Endothelial cell of umbilical vein (primary cell): ENCODE results near the gene BABAM2. TPM values are rescaled to one million over a fixed set of nuclear protein-coding genes. Genes with fewer than 3 reads are reported as not detected.

ENCODE experiments used
- BruUV-seq: library from RNA; stranded (reverse); fragments of 400-500 nt; replicated peaks from 2 replicates; lab custom pipeline; 2021; lab: Mats Ljungman, UMichigan
- CTCF ChIA-PET: fragments of 300-600, 350-600 bp; sonication (Branson Sonifier 250); formaldehyde crosslinking; loops from one replicate; lab custom pipeline; 2021; ENCODE audit warnings: antibody characterized with exemption, inconsistent platforms; lab: Charles Lee
- POLR2A ChIA-PET: fragments of 300-600, 350-600 bp; sonication (Branson Sonifier 250); formaldehyde crosslinking; loops from one replicate; lab custom pipeline; 2021; ENCODE audit warnings: antibody characterized with exemption, inconsistent platforms; lab: Charles Lee
- DNase-seq: peaks from one replicate; pipeline ENCODE4 v3.0.0-alpha.2; 2011; ENCODE audit warnings: low read depth, low spot score
- FAIRE-seq: peaks from 2 replicates; lab custom pipeline; 2011; peaks lifted over from hg19 to GRCh38; lab: Jason Lieb, UNC
- H2AFZ ChIP-seq: 2 replicates; pipeline ENCODE4 v1.6.0; 2012; ENCODE audit warnings: low read depth, low read length, control low read depth, inconsistent platforms
- H3K27ac ChIP-seq: 2 replicates; pipeline ENCODE4 v1.5.1; 2011; ENCODE audit warnings: low read depth, mild to moderate bottlenecking, control low read depth, low read length, moderate library complexity; ENCODE audit not compliant: insufficient read depth
- H3K27me3 ChIP-seq, 2 experiments: 2 replicates each; pipeline versions ENCODE4 v1.6.0 to v1.6.1; 2011; ENCODE audit warnings: low read length in 2 of 2, mixed read lengths in 1 of 2; ENCODE audit not compliant: control insufficient read depth in 2 of 2, insufficient read depth in 2 of 2
- H3K36me3 ChIP-seq, 2 experiments: 2 replicates in 1 of 2; 3 replicates in 1 of 2; pipeline ENCODE4 v1.5.1; 2011; ENCODE audit warnings: low read length in 2 of 2, mild to moderate bottlenecking in 1 of 2, moderate library complexity in 1 of 2; ENCODE audit not compliant: control insufficient read depth in 2 of 2, insufficient read depth in 2 of 2; ENCODE audit errors: extremely low read depth in 1 of 2
- H3K4me1 ChIP-seq: 3 replicates; pipeline ENCODE4 v1.5.1; 2011; ENCODE audit warnings: mild to moderate bottlenecking, low read length; ENCODE audit not compliant: control insufficient read depth, insufficient read depth; ENCODE audit errors: extremely low read depth
- H3K4me2 ChIP-seq: 2 replicates; pipeline ENCODE4 v1.6.1; 2011; ENCODE audit warnings: low read length, control low read depth, mixed read lengths; ENCODE audit not compliant: insufficient read depth
- H3K4me3 ChIP-seq, 3 experiments: fragments of 200-600 bp in 1 of 3; sonication (generic), shearing (Covaris generic) in 1 of 3; replicated peaks in 1 of 3; 2 replicates each; pipeline ENCODE4 v1.5.1; 2011 to 2016; ENCODE audit warnings: control low read depth in 3 of 3, low read length in 3 of 3, mild to moderate bottlenecking in 2 of 3, inconsistent platforms in 1 of 3, low read depth in 1 of 3, moderate library complexity in 1 of 3; ENCODE audit not compliant: insufficient read depth in 1 of 3
- H3K79me2 ChIP-seq: 2 replicates; pipeline ENCODE4 v1.6.0; 2012; ENCODE audit warnings: low read length, inconsistent platforms; ENCODE audit not compliant: control insufficient read depth, insufficient read depth
- H3K9ac ChIP-seq: replicated peaks from 2 replicates; pipeline ENCODE3; 2011; ENCODE audit warnings: low read length, control low read depth; ENCODE audit not compliant: insufficient read depth; ENCODE audit errors: extremely low read depth
- H3K9me1 ChIP-seq: replicated peaks from 3 replicates; pipeline ENCODE4 v1.6.0; 2011; ENCODE audit warnings: mild to moderate bottlenecking, low read length; ENCODE audit not compliant: control insufficient read depth, insufficient read depth; ENCODE audit errors: extremely low read depth
- H3K9me3 ChIP-seq: replicated peaks from 2 replicates; pipeline ENCODE4 v1.5.1; 2012; ENCODE audit warnings: low read length, inconsistent platforms; ENCODE audit not compliant: control insufficient read depth, insufficient read depth
- H4K20me1 ChIP-seq: replicated peaks from 2 replicates; pipeline ENCODE3; 2011; ENCODE audit warnings: mild to moderate bottlenecking, low read length; ENCODE audit not compliant: control insufficient read depth, insufficient read depth; ENCODE audit errors: extremely low read depth
- EZH2 ChIP-seq: IDR thresholded peaks from 2 replicates; pipeline ENCODE4 v1.6.1; 2012; ENCODE audit warnings: borderline replicate concordance, low read depth, mild to moderate bottlenecking, moderate library complexity, low read length, inconsistent platforms; ENCODE audit not compliant: severe bottlenecking
- FOS ChIP-seq: IDR thresholded peaks from 2 replicates; pipeline ENCODE4 v1.6.1; 2011; ENCODE audit warnings: mild to moderate bottlenecking, low read length, moderate library complexity, borderline replicate concordance; ENCODE audit not compliant: insufficient read depth
- GATA2 ChIP-seq: IDR thresholded peaks from 2 replicates; pipeline ENCODE4 v1.7.0; 2011; ENCODE audit warnings: low read depth, mild to moderate bottlenecking, moderate library complexity, mixed read lengths, low read length; ENCODE audit not compliant: insufficient read length, insufficient read depth
- JUN ChIP-seq: IDR thresholded peaks from 2 replicates; pipeline ENCODE4 v1.6.1; 2011; ENCODE audit warnings: borderline replicate concordance, low read depth; ENCODE audit not compliant: insufficient read length, insufficient read depth
- MYC ChIP-seq: IDR thresholded peaks from one replicate; pipeline ENCODE4 v1.6.1; 2011; ENCODE audit warnings: mild to moderate bottlenecking, low read depth, low read length
- POLR2A ChIP-seq: IDR thresholded peaks from 2 replicates; pipeline ENCODE4 v1.6.1; 2012; ENCODE audit warnings: low read depth, mild to moderate bottlenecking, control low read depth, low read length
- POLR2AphosphoS5 ChIP-seq: IDR thresholded peaks from 2 replicates; pipeline ENCODE4 v1.6.1; 2012; ENCODE audit warnings: low read depth, mild to moderate bottlenecking, control low read depth, low read length, moderate library complexity; ENCODE audit not compliant: insufficient read depth
- dilution Hi-C: fragments of 300-500 bp; cut with MboI; formaldehyde crosslinking; loops from one replicate; pipeline ENCODE4 v1.15.0; 2019; ENCODE audit warnings: low sequenced_read_pairs; ENCODE audit not compliant: extremely low pct_ligation_motif_present
- intact Hi-C: fragments of 100-400 bp; cut with micrococcal nuclease; formaldehyde crosslinking; loops from one replicate; pipeline ENCODE4 v1.10.0; 2022
- polyA plus RNA-seq, 4 experiments: library from polyadenylated mRNA; depleted of rRNA in 3 of 4; stranded (reverse) in 3 of 4; unstranded in 1 of 4; fragments of >200 nt; gene quantifications; 2 replicates each; pipeline versions ENCODE4 v1.2.1 to v1.2.3, GENCODE V29; 2011 to 2012; ENCODE audit warnings: missing spikeins in 1 of 4
- total RNA-seq: library from RNA; stranded (reverse); gene quantifications from 2 replicates; pipeline ENCODE4 v1.2.3, GENCODE V29; 2021
- TF ChIP-seq, protein P1 (sequence below): IDR thresholded peaks from 2 replicates; pipeline ENCODE4 v1.6.1; 2011; ENCODE audit not compliant: insufficient read depth, insufficient read length
- TF ChIP-seq, protein P2 (sequence below), 2 donors: IDR thresholded peaks; 1 replicate in 1 of 2; 2 replicates in 1 of 2; pipeline ENCODE4 v1.5.1; 2011; ENCODE audit warnings: low read length in 2 of 2, mild to moderate bottlenecking in 2 of 2, moderate library complexity in 2 of 2, control low read depth in 1 of 2, inconsistent platforms in 1 of 2, low read depth in 1 of 2; ENCODE audit not compliant: insufficient read depth in 1 of 2; ENCODE audit errors: extremely low read depth in 1 of 2

The BABAM2 gene
- total and polyA plus RNA-seq, 2 donors (not counting 3 experiments of a cell fraction or from before 2014, with no cell fraction given): 19.9 to 27.6 TPM

DNA sequence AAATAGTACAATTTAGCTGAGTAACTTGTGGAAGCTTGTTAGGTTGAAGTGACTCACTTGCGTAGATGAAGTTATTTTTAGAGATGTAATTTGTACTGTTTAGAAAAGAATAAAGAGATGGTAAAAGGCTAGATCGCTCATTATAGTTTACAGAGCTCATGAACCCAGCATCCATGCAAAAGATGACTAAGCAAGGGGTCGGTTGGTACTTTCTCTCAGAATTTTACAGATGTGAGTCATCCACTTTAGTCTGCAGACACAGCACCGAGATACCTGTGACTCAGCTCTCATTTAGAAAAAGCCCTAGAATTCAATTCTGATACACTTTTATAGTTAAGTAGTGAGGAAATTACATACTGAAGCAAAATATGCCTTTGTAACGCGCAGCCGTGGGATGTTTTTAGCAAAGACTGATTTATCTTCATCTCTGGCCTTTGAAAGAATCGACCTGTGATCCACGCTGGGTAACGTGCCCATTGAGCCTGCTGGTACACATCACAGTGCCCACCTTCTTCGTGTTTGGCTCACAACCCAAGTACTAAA, 385.6 kb downstream of the BABAM2 start:
- peak overlapping the region; percentile 67 for H2AFZ ChIP-seq
- H3K9ac ChIP-seq: peak overlapping the region; percentile 70
- intact Hi-C loops (loop anchor here (1.0 to 10.0 kb wide), 5 partner anchors 80 to 501 kb away; partner anchors contain the start of gene MRPL33), dilution Hi-C loops (no loop called here)
- ChIA-PET CTCF (interaction anchor here (0.7 to 2.5 kb wide), 19 partner anchors 10 to 593 kb away, joined by 3 to 11 read pairs (median 5); no protein-coding TSS in a partner anchor), POLR2A (interaction anchor here (0.7 to 2.2 kb wide), 5 partner anchors 115 to 466 kb away, joined by 4 to 10 read pairs (median 4); partner anchors contain the start of gene FOSL2)
- peaks cover 29% of the 10 kb centered on the region for H3K4me1 ChIP-seq
- peak overlapping the region; percentile 98 for H3K27ac ChIP-seq
- no TSS peak for BruUV-seq
- H3K9me1 ChIP-seq: no peaks in the 10 kb centered on the region
- H3K27me3 ChIP-seq: no peaks in the 10 kb centered on the region
- H3K4me2 ChIP-seq: peak overlapping the region; percentile 53
- no peak overlapping the region for H3K4me3 ChIP-seq
- H3K36me3 ChIP-seq: no peaks in the 10 kb centered on the region
- peak; percentile 100 for TF ChIP-seq FOS
- no peak for TF ChIP-seq MYC
- peak; percentile 99 for TF ChIP-seq JUN
- TF ChIP-seq POLR2AphosphoS5: peak; percentile 80
- peak; percentile 50 for TF ChIP-seq GATA2
- FAIRE-seq (peak; percentile 99), DNase-seq (peak; percentile 96)
- no peaks in the 10 kb centered on the region for H3K79me2 ChIP-seq
- H4K20me1 ChIP-seq: no peaks in the 10 kb centered on the region
- H3K9me3 ChIP-seq: no peaks in the 10 kb centered on the region

DNA sequence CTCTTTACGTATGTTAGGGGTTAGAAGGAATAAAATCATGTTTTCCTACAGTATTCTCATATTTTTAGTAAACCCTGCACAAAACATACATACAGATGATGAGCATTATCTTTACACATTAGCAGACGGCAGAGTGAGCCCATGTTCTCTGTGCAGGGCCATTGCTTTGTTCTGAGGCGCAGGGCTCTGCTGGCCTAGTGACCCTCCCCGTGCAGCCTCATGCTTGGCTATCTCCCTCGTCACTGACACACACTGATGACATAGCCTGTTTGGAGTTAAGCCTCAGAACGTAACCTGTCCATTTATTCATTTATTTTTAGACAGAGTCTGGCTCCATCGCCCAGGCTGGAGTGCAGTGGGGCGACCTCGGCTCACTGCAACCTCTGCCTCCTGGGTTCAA, 386.3 kb downstream of the BABAM2 start:
- H3K9me3 ChIP-seq: no peaks in the 10 kb centered on the region
- DNase-seq: no peak
- peak overlapping the region; percentile 98 for H3K27ac ChIP-seq
- H3K9me1 ChIP-seq: no peaks in the 10 kb centered on the region
- H4K20me1 ChIP-seq: no peaks in the 10 kb centered on the region
- POLR2A ChIA-PET: interaction anchor here (2.2 kb wide), 1 partner anchor 119 kb away, joined by 10 read pairs; no protein-coding TSS in a partner anchor
- CTCF ChIA-PET: interaction anchor here (1.1 to 2.4 kb wide), 5 partner anchors 35 to 554 kb away, joined by 3 to 10 read pairs (median 5); no protein-coding TSS in a partner anchor
- H3K4me1 ChIP-seq: peaks cover 29% of the 10 kb centered on the region
- dilution Hi-C loops (no loop called here), intact Hi-C loops (loop anchor here (1.0 to 10.0 kb wide), 5 partner anchors 79 to 502 kb away; partner anchors contain the start of gene MRPL33)
- H2AFZ ChIP-seq: no peak overlapping the region
- BruUV-seq: no TSS peak
- H3K4me2 ChIP-seq: peak overlapping the region; percentile 53
- peak overlapping the region; percentile 70 for H3K9ac ChIP-seq
- no peak for FAIRE-seq
- H3K27me3 ChIP-seq: no peaks in the 10 kb centered on the region
- no peaks in the 10 kb centered on the region for H3K36me3 ChIP-seq
- TF ChIP-seq POLR2AphosphoS5: no peak
- no peak for TF ChIP-seq EZH2
- TF ChIP-seq, protein P1, sequence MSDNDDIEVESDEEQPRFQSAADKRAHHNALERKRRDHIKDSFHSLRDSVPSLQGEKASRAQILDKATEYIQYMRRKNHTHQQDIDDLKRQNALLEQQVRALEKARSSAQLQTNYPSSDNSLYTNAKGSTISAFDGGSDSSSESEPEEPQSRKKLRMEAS: no peak
- TF ChIP-seq GATA2: no peak
- no peak for TF ChIP-seq POLR2A
- TF ChIP-seq MYC: no peak
- TF ChIP-seq JUN: no peak
- TF ChIP-seq FOS: no peak
- TF ChIP-seq, protein P2, sequence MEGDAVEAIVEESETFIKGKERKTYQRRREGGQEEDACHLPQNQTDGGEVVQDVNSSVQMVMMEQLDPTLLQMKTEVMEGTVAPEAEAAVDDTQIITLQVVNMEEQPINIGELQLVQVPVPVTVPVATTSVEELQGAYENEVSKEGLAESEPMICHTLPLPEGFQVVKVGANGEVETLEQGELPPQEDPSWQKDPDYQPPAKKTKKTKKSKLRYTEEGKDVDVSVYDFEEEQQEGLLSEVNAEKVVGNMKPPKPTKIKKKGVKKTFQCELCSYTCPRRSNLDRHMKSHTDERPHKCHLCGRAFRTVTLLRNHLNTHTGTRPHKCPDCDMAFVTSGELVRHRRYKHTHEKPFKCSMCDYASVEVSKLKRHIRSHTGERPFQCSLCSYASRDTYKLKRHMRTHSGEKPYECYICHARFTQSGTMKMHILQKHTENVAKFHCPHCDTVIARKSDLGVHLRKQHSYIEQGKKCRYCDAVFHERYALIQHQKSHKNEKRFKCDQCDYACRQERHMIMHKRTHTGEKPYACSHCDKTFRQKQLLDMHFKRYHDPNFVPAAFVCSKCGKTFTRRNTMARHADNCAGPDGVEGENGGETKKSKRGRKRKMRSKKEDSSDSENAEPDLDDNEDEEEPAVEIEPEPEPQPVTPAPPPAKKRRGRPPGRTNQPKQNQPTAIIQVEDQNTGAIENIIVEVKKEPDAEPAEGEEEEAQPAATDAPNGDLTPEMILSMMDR (IDR thresholded peaks at IDR 0.05; ENCODE audit: extremely low read depth in 1 of 2, insufficient read depth in 1 of 2, low read depth in 1 of 2, low read length in 2 of 2): no peak
- no peak overlapping the region for H3K4me3 ChIP-seq
- H3K79me2 ChIP-seq: no peaks in the 10 kb centered on the region
